GM21526 (cell line): ENCODE data around the gene SLC26A4.
A peak's percentile ranks its signal among the peaks of the same experiment; 100 is the strongest.
"Not testable (repeated sequence)": the region's sequence is repeated elsewhere in the genome, so short reads cannot be mapped to it uniquely, and the experiment has no call there.

Experiments used
- ATAC-seq: cut with Tn5 transposase; IDR thresholded peaks from one replicate; pipeline ENCODE4 v1.9.1; 2021; ENCODE audit warnings: moderate library complexity; ENCODE audit not compliant: unreplicated experiment, low FRiP score

The SLC26A4 gene

DNA sequence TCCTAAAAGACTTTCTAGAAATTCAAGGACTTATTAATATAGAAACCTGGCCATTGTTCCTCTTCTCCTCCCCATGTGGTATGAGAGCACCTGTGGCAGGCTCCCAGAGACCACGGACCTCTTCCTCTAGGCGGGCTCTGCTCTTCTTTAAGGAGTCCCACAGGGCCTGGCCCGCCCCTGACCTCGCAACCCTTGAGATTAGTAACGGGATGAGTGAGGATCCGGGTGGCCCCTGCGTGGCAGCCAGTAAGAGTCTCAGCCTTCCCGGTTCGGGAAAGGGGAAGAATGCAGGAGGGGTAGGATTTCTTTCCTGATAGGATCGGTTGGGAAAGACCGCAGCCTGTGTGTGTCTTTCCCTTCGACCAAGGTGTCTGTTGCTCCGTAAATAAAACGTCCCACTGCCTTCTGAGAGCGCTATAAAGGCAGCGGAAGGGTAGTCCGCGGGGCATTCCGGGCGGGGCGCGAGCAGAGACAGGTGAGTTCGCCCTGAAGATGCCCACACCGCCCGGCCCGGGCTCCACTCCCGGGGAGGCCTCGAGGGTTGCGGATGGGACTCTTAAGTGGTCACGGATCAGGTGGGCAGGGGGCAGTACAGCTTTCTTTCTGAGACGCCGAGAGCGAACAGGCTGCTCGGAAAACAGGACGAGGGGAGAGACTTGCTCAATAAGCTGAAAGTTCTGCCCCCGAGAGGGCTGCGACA, at the start of gene SLC26A4:
Gene SLC26A4 (plus strand): TSS at position 448 of the 700 bp plus-strand sequence. CDS start 814 bp downstream, outside the sequence.
- ATAC-seq: no peak

DNA sequence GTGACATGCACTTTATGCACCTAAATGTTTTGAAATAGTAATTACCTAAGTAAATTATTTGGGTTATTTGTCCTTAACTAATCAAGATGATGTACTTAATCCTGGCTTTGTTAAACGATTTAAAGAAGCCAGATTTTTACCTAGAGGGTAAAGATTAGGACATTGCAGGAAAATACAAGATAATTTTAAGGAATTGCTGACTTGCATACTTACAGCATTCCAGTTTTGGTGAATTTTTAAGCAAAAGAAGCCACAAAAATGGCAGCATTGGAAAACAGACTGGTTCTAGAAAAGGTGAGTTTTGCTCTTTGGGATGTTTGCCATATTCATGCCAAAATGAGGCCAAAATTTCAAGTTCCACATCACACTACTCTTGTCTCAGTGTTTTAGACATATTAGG, 47.2 kb upstream of the SLC26A4 start:
- no peak for ATAC-seq

DNA sequence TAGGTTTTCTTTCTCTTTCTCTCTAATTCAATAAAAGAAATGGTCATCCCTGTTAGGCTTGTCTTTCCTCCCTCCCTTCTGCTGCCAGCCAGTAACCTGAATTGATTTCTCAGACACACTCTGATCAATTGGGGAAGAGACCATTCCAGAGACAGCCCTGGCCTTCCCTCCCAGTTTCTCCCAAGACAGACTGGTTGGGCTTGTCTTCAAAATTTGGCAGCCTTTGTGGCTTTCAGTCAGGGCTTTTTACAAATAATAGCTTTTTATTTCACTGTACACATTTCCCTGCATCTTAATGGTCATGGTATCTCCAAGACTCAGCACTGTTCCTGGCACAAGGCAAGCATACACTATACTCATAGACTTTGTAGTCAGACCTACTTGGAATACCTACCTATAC, 46.7 kb upstream of the SLC26A4 start:
- ATAC-seq: no peak

DNA sequence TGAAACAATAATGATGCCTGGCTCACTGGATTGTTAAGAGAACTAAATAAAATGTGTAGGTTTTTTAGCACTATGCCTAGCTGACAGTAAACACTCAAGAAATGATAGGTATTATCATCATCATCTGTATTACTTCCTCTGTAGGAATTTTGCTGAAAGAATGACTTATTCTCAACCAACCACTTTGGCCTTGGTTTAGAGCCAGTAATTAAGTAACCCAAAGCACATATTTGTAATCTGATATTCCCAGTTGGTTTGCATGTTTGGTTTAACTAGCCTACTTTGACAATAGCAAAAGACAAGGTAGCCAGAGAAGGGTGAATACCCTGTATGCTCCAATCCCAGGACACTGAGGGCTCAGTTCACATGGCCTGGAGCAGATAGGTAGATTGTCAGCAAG, 46.2 kb upstream of the SLC26A4 start:
- no peak for ATAC-seq

DNA sequence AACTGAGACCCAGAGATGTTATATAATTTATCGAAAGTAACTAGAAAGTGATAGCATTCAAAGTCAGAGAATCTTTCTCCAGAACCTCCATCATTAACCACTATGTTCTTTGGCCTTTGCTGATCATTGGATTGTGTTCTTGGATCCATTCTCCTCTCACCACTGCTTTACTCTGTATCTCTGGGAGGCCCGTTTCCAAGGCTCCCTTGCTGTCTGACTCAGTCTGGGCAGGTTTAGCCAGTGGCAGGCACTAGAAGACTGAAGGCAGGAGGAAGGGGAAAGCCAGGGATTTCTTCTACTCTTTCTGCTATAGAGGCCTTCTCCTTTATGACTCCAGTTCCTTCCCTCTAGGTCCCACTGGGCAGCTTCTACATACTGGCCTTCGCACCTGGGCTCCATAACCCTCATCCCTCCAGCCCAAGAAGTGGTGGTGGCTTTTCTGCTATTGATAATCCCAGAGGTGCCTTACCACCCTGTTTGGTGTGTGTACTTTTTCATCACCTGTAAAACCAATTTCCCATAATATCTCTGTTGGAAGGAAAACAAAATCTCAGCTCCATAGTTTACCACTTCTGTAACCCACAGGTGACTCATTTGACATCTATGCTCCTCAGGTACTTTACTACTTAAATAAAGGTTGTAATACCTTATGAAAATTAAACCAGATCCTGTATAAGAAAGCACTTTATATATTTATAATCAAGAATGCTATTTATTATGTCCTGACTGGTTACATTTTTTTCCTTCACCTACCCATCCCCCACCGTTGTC, 44.5 kb upstream of the SLC26A4 start:
- no peak for ATAC-seq

DNA sequence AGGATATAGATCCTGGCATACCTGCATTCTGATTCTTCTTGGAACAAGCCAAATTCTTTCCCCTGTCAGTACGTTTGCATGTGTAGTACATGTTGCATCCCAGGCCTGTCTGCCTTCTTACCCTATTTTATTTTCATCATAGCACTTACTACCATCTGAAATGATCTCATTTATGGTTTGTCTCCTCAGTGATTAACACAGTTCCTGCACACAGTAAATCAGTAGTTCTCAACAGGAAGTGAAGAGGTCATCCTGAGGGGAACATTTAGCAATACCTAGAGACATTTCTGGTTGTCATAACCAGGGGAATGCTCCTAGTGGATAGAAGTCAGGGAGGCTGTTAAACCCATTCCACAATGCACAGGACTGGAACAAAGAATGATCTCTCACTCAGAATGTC, 38.2 kb upstream of the SLC26A4 start:
- ATAC-seq: no peak

DNA sequence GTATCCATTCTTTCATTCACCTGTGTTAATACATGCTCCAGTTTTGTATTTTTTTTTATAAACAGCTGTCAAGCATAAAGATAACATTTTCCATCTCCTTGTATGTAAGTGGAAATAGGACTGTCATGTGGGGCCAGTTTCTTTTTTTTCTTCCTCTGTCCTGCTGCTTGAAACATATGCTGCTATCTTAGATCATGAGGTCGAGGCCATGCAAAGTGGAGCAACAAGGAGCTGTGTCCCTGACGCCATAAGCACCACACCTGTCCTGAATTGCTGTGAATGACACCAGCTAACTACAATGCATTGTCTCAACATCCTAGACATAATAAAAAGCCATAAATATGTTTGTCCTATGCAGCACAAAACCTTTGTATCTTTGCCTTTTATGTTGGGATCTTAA, 37.7 kb upstream of the SLC26A4 start:
- no peak for ATAC-seq

DNA sequence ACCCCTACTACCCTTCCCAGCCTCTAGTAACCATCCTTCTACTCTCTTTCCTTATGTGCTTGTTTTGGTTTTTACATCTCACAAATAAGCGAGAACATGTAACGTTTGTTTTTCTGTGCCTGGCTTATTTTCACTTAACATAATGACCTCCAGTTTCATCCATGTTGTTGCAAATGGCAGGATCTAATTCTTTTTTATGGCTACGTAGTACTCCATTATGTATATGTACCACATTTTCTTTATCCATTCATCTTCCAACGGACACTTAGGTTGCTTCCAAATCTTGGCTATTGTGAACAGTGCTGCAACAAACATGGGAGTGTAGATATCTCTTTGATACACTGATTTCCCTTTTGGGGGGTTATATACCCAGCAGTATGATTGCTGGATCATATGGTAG, 33.6 kb upstream of the SLC26A4 start:
- ATAC-seq: no peak

DNA sequence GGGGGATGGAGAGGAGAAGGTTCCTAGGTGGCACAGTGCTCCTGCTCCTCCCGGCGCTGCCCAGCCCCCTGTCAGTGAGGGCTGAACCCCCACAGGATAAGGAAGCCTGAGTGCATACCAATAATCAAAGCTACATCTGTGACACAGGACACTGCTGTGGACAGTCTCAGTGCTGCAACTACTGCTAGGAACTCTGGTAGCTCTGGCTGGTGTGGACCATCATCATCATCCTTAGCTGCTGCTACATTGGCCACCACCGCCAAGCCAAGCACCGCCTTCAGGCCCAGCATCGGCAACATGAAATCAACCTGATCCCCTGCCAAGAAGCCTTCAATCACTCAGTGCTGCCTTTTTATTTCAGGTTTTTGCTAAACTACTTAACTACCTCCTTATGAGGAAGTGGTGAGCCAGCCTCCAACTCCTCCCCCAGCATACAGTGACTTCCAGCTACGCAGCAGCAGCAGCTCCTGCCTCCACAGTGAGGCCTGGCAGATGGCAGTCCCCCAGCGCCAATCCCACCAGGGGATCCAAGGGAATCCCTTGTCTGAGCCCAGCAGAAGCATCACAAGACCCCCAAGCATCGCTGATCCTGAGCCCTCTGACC, 32.1 kb upstream of the SLC26A4 start:
- ATAC-seq: no peak

DNA sequence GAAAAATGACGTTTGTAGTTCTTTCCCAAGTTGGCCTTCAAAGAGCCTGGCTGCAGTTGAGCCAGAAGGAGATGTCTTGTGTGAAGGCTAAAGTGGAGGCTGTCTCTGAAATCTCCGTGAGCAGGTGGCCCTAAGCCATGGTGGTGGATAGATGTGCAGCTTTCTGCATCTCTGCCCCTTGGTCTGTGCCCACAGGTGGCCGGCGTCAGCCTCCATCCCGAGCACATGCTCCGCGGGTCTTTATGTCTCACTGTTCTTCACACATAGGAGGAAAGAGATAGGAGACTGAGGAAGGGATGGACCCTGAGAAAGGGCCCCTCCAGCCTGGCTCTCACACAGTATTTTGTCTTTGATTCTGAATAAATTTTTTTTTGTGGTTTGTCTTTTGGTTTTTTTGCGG, 30.3 kb upstream of the SLC26A4 start:
- no peak for ATAC-seq

DNA sequence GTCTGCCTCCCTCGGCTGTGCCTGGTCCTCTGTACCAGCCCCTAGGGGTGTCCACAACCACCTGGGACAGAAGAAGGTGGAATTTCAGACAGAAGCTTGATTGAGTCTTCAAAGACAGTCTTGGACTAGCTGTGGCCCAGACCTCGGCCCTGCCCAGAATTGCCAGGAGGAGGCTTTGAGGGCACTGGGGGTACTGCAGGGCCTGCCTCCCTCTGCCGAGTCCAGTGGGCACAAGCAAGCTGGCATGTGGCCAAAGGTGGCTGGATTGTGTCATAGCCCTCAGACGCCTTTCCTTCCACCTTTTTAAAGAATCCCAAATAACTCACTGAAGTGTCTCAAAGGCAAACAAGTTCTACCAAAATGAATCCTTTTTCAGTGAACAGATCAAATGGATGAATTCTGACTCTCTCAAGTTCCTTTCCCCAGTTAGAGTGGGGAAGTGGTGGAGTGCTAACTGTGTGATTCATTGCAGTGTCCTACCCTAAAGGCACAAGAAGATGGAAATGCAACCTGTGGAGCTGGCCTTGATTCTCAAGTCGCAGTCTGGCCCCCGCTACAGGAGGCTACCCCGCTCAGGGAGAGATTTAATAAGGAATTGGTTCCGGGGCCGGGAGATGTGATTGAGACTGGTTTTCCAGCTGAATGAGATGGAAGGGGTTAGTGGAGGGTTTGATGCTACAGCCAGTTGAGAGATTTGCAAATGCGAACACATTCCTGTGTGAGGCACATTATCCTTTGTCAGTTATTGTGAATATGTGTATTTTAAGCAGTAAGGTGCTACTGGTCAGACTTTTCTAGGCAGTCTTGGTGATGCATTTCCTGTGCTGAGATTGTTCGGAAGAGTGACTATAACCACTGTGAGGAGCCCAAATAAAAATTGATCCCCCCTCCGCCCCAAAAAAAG, 28.8 kb upstream of the SLC26A4 start:
- no peak for ATAC-seq

DNA sequence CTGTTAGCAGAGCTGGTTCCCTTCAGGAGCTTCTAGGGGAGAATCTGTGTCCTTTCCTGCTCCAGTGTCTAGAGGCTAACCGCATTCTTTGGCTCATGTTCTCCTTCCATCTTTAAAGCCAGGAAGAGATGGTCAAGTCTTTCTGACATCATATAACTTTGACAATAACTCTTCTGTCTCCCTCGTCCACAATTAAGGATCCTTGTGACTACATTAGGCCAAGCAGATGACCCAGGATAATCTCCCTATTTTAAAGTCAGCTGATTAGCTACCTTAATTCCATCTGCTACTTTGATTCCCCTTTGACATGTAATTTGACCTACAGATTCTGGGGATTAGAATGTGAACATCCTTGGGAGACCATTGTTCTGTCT, 28.1 kb upstream of the SLC26A4 start:
- no peak for ATAC-seq

DNA sequence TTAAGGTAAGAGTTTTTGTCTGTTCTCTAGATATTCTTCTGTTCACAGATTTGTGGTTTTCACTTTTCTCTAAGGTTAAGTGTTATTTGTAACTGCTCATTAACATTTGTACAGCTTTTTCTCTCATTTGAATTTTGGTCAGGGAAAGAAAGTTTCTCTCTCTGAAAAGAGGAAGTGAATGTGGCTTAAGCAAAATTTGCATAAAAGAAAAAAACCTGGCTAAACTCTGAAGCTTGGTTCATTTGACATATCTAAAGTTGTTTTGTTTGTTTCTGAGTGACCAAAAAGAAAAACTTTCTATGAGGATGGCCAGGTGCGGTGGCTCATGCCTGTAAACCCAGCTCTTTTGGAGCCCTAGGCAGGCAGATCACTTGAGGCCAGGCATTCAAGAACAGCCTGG, 22.0 kb upstream of the SLC26A4 start:
- ATAC-seq: peak; percentile 94

DNA sequence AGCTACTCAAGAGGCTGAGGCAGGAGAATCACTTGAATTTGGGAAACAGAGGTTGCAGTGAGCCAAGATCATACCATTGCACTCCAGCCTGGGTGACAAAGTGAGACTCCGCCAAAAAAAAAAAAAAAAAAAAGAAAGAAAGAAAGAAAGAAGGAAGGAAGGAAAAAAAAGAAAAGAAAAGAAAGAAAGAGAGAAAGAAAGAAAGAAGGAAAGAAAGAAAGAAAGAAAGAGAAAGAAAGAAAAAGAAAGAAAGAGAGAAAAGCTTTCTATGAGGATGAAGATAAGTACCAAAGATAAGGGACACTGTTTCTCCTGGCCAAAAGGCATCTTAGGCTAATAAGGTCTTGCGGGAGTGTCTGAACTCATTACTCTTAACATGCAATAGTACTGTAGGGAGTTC, 21.6 kb upstream of the SLC26A4 start:
- ATAC-seq: not testable (repeated sequence)

DNA sequence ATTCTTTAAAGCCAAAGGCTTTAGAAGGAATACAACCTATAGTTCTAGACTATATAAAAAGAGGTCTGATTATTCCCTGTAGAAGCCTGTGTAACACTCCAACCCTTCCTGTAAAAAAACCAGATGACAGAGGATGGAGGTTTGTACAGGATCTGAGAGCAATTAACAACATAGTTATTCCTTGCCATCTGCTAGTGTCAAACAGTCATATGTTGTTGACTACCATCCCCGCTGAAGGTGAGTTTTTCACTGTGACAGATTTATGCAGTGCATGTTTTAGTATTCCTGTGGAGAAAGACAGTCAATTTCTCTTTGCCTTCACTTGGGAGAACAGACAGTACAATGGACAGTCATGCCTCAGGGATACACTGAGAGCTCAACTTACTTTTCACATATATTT, 19.0 kb upstream of the SLC26A4 start:
- no peak for ATAC-seq

DNA sequence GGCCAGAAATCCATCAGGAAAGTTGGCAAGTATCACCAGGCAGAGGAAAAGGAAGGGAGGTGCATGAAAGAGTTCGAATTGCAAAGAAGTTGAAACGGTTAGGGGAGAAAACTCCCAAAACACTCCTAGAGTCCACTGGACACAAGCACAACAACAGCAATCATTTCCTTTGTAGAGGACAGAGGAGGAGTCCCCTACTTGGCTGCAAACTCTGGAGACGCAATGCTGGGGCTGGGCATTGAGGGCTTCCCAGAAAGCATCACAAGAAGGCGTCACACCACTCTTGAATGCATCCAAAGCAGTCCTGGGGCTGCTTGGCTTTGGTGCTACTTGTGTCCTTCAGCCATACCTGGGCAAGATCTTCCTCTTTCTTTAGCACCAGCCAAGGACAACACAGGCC, 18.1 kb upstream of the SLC26A4 start:
- no peak for ATAC-seq

DNA sequence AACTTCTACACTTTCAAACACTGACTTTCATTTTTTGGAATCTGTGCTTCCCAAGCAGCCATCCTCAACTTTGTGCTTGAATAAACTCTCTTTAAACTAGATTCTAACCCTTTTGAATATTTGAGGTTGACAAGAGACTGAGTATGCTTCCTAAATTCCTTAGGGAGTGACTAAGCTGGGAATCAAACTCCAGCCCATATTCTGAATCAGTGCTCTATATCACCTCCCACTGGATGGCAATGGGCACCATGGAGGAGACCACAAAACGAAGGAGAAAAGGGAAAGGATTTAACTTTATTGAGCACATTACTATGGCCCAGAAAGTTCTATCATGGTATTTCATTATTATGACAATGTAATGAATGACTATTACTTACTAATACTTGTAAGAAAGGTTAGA, 17.2 kb upstream of the SLC26A4 start:
- ATAC-seq: no peak

DNA sequence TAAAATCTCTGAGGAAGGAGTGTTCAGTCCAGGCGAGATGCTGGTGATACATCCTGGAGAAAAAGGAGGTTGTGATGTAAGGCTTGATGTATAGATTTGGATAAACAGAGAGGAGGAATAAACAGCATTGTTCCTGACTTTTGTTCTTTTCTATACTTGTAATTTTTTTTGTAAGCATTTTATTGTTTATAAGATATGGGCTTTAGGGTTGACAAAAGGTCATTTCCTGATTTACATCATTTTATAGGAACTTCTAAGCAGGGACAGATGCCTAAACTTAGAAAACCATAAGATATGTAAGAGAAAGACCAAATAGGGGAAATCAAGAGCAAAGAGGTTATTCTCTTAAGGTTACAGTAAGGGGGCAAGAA, 16.7 kb upstream of the SLC26A4 start:
- ATAC-seq: no peak

DNA sequence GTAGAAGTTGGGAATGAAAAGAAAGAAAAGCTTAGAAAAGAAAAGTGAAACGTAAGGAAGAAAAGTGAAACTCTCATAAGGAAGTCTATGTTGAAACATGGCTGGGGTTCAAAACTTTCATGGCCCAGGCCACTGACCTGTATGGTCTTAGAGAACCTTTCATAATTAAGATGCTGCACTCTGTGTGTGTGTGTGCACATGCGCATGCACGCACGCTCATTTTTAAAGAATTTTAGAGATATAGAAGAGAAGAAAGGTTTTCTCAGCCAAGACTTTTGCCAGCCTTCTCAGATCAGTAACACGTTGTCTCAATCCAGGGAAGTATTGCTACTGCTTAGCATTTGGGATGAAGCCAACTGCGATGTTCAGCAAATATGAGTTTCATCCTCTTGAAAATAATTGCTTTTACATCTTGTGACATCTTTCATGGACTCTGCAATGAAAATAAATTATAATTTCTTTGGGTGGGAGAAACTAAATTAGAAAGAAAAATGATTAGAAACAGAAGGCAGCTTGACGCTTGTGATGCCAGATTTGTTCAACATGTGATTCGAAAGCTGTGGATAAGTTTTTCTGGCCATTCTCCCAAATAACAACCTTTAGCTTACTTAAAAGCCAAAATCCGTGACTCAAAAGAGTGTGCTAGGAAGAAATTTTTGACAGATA, 16.2 kb upstream of the SLC26A4 start:
- no peak for ATAC-seq

DNA sequence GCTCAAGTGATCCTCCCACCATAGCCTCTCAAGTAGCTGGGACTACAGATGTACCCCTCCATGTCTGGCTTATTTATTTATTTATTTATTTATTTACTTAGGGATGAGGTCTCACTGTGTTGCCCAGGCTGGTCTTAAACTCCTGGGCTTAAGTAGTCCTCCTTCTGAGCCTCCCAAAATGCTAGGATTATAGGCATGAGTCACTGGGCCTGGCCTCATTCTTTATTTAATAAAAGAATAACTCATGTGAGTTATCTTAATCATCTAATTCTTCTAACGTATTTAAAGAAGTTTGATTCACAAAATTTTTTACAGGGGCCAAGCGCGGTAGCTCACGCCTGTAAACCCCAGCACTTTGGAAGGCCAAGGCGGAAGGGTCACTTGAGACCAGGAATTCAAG, 8.0 kb upstream of the SLC26A4 start:
- no peak for ATAC-seq
